Measurements from ENCODE around the gene PRICKLE1. TPM values are rescaled to one million over a fixed set of nuclear protein-coding genes. Genes with fewer than 3 reads are reported as not detected.
A peak's percentile ranks its signal among the peaks of the same experiment; 100 is the strongest.

PRICKLE1 gene
- total and polyA plus RNA-seq, 2 donors (not counting 1 experiment from before 2014, with no cell fraction given): 6.3 to 21.6 TPM

DNA sequence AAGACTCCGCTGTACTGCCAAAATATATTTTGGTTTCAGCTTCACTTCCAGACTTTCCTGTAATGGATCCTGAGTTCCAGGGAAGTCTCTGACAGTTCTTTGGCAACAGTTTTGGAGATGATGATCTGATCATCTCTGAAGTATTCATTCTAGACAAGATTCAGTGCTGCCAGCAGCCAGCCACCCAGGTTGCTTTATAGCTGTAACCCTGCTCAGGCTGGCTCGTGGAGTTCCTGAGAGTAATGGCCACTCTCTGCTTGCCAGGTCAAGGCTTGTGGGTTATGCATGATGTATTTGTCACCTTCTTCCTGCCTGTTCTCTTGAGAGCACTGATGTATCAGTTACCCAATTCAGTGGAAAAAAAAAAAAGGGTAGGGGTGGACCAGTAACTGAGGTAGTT, 139.3 kb downstream of the PRICKLE1 start:
- peaks cover 75 to 81% of the 10 kb centered on the region in 2 donors for H3K4me1 ChIP-seq (ENCODE audit: control insufficient read depth in 2 of 2, insufficient read depth in 2 of 2, low read length in 2 of 2)
- H3K9me3 Mint-ChIP-seq (ENCODE audit: insufficient read depth): no peaks in the 10 kb centered on the region
- ChIA-PET CTCF (no interaction called here), POLR2A (interaction anchor here (0.7 kb wide), 1 partner anchor 80 kb away, joined by 4 read pairs; no protein-coding TSS in a partner anchor)
- DNase-seq (no peak), ATAC-seq (ENCODE audit: low read depth) (no peak)
- H3K4me1 Mint-ChIP-seq: peaks cover 78% of the 10 kb centered on the region
- WGBS (ENCODE audit: insufficient coverage): 17% methylated on average over 1 of the region's 2 CpGs
- H3K27ac ChIP-seq (ENCODE audit: low read length in 2 of 2): peak overlapping the region in 1 of 2 donors; percentile 21
- no peaks in the 10 kb centered on the region for H3K79me2 ChIP-seq (ENCODE audit: control insufficient read depth, insufficient read depth, low read length)
- no peak overlapping the region for H3K4me3 ChIP-seq (ENCODE audit: control extremely low read depth in 1 of 5, extremely low read depth in 1 of 5, insufficient read depth in 1 of 5, low read depth in 2 of 5, low read length in 4 of 5)
- H2AFZ ChIP-seq (ENCODE audit: insufficient read depth, low read depth, low read length, poor library complexity, severe bottlenecking): no peak overlapping the region
- no peaks in the 10 kb centered on the region for H3K27me3 ChIP-seq (replicated peaks in 1 of 4; ENCODE audit: control extremely low read depth in 1 of 4, control insufficient read depth in 3 of 4, insufficient read depth in 4 of 4, low read length in 3 of 4)
- no peak overlapping the region for H3K9ac ChIP-seq (ENCODE audit: low read length)
- no peaks in the 10 kb centered on the region for H3K27me3 Mint-ChIP-seq
- H3K4me2 ChIP-seq (replicated peaks; ENCODE audit: low read depth, low read length, poor library complexity, severe bottlenecking): peak overlapping the region; percentile 26
- peak overlapping the region; percentile 66 for H3K27ac Mint-ChIP-seq
- H3K36me3 ChIP-seq (replicated peaks in 1 of 2; ENCODE audit: control extremely low read depth in 1 of 2, control insufficient read depth in 1 of 2, extremely low read depth in 1 of 2, insufficient read depth in 2 of 2, low read length in 1 of 2): no peaks in the 10 kb centered on the region
- H3K9me3 ChIP-seq (ENCODE audit: control extremely low read depth in 1 of 3, control insufficient read depth in 2 of 3, insufficient read depth in 1 of 3, low read length in 2 of 3): no peaks in the 10 kb centered on the region
- TF ChIP-seq, protein P1, sequence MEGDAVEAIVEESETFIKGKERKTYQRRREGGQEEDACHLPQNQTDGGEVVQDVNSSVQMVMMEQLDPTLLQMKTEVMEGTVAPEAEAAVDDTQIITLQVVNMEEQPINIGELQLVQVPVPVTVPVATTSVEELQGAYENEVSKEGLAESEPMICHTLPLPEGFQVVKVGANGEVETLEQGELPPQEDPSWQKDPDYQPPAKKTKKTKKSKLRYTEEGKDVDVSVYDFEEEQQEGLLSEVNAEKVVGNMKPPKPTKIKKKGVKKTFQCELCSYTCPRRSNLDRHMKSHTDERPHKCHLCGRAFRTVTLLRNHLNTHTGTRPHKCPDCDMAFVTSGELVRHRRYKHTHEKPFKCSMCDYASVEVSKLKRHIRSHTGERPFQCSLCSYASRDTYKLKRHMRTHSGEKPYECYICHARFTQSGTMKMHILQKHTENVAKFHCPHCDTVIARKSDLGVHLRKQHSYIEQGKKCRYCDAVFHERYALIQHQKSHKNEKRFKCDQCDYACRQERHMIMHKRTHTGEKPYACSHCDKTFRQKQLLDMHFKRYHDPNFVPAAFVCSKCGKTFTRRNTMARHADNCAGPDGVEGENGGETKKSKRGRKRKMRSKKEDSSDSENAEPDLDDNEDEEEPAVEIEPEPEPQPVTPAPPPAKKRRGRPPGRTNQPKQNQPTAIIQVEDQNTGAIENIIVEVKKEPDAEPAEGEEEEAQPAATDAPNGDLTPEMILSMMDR (IDR thresholded peaks at IDR 0.05): no peak
- TF ChIP-seq EZH2 (IDR thresholded peaks at IDR 0.05; ENCODE audit: borderline replicate concordance, insufficient read depth, low read depth, low read length, poor library complexity, severe bottlenecking): no peak
- H3K4me3 Mint-ChIP-seq: no peak overlapping the region
- no peaks in the 10 kb centered on the region for H4K20me1 ChIP-seq (ENCODE audit: control insufficient read depth, insufficient read depth, low read length, poor library complexity, severe bottlenecking)
- intact Hi-C loops (cut with micrococcal nuclease): no loop called here

DNA sequence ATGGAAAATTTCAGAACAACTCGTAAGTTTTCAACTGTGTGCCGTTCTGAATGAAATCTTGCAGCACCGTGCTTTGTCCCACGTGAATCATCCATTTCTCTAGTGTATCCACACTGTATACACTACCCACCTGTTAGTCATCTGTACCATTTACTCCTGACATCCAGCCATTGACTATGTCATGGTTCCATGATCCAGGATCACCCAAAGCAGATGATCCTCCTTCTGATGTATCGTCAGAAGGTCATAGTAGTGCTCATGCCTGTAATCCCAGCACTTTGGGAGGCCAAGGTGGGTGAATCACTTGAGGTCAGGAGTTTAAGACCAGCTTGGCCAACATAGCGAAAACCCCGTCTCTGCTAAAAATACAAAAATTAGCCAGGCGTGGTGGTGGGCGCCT, 140.7 kb downstream of the PRICKLE1 start:
- peaks cover 4% of the 10 kb centered on the region for H3K9me3 Mint-ChIP-seq (ENCODE audit: insufficient read depth)
- POLR2A ChIA-PET: no interaction called here
- H3K36me3 ChIP-seq (replicated peaks in 1 of 2; ENCODE audit: control extremely low read depth in 1 of 2, control insufficient read depth in 1 of 2, extremely low read depth in 1 of 2, insufficient read depth in 2 of 2, low read length in 1 of 2): peaks cover 0 to 10% of the 10 kb centered on the region in 2 experiments
- H3K4me2 ChIP-seq (replicated peaks; ENCODE audit: low read depth, low read length, poor library complexity, severe bottlenecking): peak overlapping the region; percentile 28
- no peaks in the 10 kb centered on the region for H3K27me3 Mint-ChIP-seq
- intact Hi-C loops (cut with micrococcal nuclease): loop anchor here (1.0 kb wide), 1 partner anchor 34 kb away; no protein-coding TSS in a partner anchor
- peak overlapping the region; percentile 59 for H3K27ac Mint-ChIP-seq
- no peak overlapping the region for H3K4me3 ChIP-seq (ENCODE audit: control extremely low read depth in 1 of 5, extremely low read depth in 1 of 5, insufficient read depth in 1 of 5, low read depth in 2 of 5, low read length in 4 of 5)
- peak overlapping the region in 1 of 2 donors; percentile 64 for H3K27ac ChIP-seq (ENCODE audit: low read length in 2 of 2)
- 89% methylated on average over 8 of the region's 9 CpGs for WGBS (ENCODE audit: insufficient coverage)
- TF ChIP-seq, protein P1 (IDR thresholded peaks at IDR 0.05): no peak
- no peak for TF ChIP-seq EZH2 (IDR thresholded peaks at IDR 0.05; ENCODE audit: borderline replicate concordance, insufficient read depth, low read depth, low read length, poor library complexity, severe bottlenecking)
- H3K4me1 ChIP-seq (ENCODE audit: control insufficient read depth in 2 of 2, insufficient read depth in 2 of 2, low read length in 2 of 2): peaks cover 63 to 71% of the 10 kb centered on the region in 2 donors
- H3K4me3 Mint-ChIP-seq: peak overlapping the region; percentile 33
- CTCF ChIA-PET: interaction anchor here (1.2 kb wide), 2 partner anchors 21 to 36 kb away, joined by 4 to 5 read pairs; no protein-coding TSS in a partner anchor
- peaks cover 0 to 9% (median 0%) of the 10 kb centered on the region in 3 donors for H3K9me3 ChIP-seq (ENCODE audit: control extremely low read depth in 1 of 3, control insufficient read depth in 2 of 3, insufficient read depth in 1 of 3, low read length in 2 of 3)
- no peaks in the 10 kb centered on the region for H3K27me3 ChIP-seq (replicated peaks in 1 of 4; ENCODE audit: control extremely low read depth in 1 of 4, control insufficient read depth in 3 of 4, insufficient read depth in 4 of 4, low read length in 3 of 4)
- no peaks in the 10 kb centered on the region for H4K20me1 ChIP-seq (ENCODE audit: control insufficient read depth, insufficient read depth, low read length, poor library complexity, severe bottlenecking)
- H3K4me1 Mint-ChIP-seq: peaks cover 68% of the 10 kb centered on the region
- DNase-seq (no peak), ATAC-seq (ENCODE audit: low read depth) (no peak)
- H3K79me2 ChIP-seq (ENCODE audit: control insufficient read depth, insufficient read depth, low read length): no peaks in the 10 kb centered on the region
- no peak overlapping the region for H3K9ac ChIP-seq (ENCODE audit: low read length)
- no peak overlapping the region for H2AFZ ChIP-seq (ENCODE audit: insufficient read depth, low read depth, low read length, poor library complexity, severe bottlenecking)
